NCI-H1436 treated with DMSO at 0.1 percent for 48 hours (cell line): Measurements from ENCODE around the gene MIOX.

Experiments used
- DNase-seq: peaks from one replicate; lab custom pipeline; 2025; lab: John Stamatoyannopoulos, UW

The MIOX gene

GRCh38 chr22:50486561-50487289 lies at the start of gene MIOX:
Gene MIOX (plus strand): TSS chr22:50486859. CDS start chr22:50486898, 39 bp downstream.
- DNase-seq = no peak

- DNase-seq = no peak
Measured at GRCh38 chr22:50437511-50438304, 49.0 kb upstream of the MIOX start.

GRCh38 chr22:50438305-50439275 lies 48.1 kb upstream of the MIOX start:
- no peak for DNase-seq

- DNase-seq = no peak
Measured at GRCh38 chr22:50439314-50439870, 47.3 kb upstream of the MIOX start.

DNA sequence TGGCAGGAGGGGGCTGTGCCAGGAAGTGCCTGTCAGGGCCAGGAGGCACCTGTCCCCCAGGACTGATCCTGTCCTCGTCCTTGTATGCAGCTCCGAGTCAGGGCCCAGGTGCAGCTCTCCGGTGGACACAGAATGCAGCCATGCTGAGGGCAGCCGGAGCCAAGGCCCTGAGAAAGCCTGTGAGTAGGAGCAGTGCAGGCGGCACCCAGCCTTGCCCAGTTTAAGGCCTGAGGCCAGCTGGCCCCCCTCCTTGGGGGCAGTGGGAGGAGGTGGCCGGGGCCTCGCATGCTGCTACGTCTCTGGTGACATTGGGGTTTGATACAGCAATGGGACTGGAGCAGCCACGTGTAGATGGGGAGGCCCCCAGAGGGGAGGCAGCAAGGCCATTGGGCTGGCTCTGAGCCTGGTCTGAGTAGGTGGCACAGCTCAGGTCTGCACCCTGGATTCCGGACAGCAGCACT lies 46.8 kb upstream of the MIOX start:
- no peak for DNase-seq

DNA sequence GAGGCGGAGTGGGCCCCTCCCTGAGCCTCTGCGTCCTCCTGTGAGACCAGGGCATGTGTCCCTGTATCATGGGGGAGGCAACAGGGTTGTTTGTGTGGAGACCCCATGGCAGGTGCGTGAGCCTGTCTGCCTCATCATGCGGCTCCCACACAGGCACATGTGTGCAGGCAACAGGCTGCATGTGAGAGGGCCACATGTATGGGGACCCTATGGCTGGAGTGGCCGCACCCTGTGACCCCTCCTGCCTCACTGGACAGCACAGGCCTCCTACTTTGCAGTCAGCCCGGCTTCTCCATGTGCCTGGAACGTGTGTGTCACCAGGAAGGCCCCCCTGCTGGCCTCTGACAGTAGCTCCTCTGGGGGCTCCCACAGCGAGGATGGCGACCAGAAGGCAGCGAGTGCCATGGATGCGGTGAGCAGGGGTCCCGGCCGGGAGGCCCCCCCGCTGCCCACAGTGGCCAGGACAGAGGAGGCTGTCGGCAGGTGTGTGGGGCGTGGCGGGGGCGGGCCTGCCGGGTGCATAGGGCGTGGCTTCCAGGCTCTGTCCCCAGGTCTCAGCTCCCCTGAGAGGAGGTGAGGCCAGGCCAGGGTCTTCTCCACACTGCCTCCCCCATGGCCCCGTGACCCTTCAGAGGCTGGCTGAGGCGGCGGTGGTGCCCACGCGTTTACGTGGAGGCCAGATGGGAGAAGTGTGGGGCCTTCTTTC lies 46.0 kb upstream of the MIOX start:
- DNase-seq = no peak

- no peak for DNase-seq
Measured at GRCh38 chr22:50441428-50441993, 45.1 kb upstream of the MIOX start.

DNA sequence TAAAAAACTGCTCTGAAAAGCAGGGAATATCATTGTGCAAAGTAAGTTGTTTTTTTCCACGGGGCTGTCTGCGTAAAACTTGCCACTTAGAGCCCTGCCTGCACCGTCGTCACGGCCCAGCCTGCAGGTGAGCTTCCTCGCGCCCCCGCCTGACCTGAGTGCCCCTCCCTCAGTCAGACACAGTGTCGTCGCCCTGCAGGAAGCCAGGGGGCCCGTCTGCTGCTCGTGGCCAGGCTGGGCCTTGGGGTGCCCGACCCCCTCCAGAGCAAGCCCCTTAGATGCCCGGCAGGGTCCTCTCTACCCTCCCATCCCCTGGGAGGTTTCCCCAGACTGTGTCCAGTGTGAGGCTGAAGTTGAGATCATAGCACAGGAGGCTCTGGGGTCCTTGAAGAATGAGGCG lies 43.5 kb upstream of the MIOX start:
- no peak for DNase-seq

GRCh38 chr22:50443801-50444625 lies 42.6 kb upstream of the MIOX start:
- no peak for DNase-seq

DNA sequence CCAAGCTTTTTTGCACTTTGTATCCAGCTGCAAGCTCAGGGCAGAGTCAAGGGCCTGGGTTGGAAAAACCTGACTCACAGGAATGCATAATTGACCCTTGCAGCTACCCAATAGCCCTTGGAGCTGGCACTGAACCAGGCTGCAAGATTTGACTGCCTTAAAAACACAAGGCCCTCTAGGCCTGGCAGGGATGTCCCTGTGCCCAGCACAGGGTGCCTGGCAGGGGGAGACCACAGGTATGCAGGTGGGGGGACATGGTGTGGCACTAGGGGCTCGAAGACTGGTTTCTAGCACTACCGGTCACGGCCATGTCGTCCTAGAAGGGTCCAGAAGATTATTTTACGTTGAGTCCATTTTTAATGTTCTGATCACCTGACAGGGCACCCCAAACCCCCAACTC lies 42.0 kb upstream of the MIOX start:
- DNase-seq = no peak

- no peak for DNase-seq
Measured at GRCh38 chr22:50445071-50445879, 41.4 kb upstream of the MIOX start.

GRCh38 chr22:50445880-50446707 lies 40.6 kb upstream of the MIOX start:
- DNase-seq = no peak

GRCh38 chr22:50446708-50447575 lies 39.7 kb upstream of the MIOX start:
- DNase-seq = no peak

- no peak for DNase-seq
Measured at GRCh38 chr22:50447576-50448551, 38.8 kb upstream of the MIOX start.

GRCh38 chr22:50452649-50453048 lies 34.0 kb upstream of the MIOX start:
- no peak for DNase-seq

DNA sequence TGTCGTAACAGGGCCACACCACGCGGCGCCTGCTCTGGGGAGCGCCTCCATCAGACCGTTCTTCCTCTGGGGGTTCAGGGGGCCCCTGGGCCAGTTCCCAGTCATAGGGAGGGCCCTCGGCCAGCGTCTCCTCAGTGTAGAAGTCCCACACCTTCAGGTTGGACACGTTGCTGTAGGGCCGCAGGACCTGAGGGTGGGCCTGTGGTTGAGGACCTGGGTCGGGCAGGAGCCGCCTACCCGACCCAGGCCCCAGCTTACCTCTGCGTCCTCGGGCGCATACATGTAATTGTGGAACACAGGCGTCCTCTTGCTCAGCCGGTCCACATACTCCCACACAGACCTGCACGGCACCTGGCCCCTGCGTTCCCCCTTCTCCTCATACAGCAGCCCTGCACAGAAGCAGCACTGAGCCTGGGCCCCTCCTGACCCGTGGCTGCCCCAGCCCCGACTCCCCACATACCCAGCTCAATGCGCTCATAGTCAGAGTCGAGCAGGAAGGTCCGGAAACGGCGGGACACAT lies 32.0 kb upstream of the MIOX start:
- no peak for DNase-seq
